Endothelial cell of umbilical vein (primary cell): Measurements from ENCODE around the gene MYLK2.

Experiments used
- EZH2 ChIP-seq: IDR thresholded peaks from 2 replicates; pipeline ENCODE4 v1.6.1; 2012; ENCODE audit warnings: borderline replicate concordance, low read depth, mild to moderate bottlenecking, moderate library complexity, low read length, inconsistent platforms; ENCODE audit not compliant: severe bottlenecking
- FOS ChIP-seq: IDR thresholded peaks from 2 replicates; pipeline ENCODE4 v1.6.1; 2011; ENCODE audit warnings: mild to moderate bottlenecking, low read length, moderate library complexity, borderline replicate concordance; ENCODE audit not compliant: insufficient read depth
- GATA2 ChIP-seq: IDR thresholded peaks from 2 replicates; pipeline ENCODE4 v1.7.0; 2011; ENCODE audit warnings: low read depth, mild to moderate bottlenecking, moderate library complexity, mixed read lengths, low read length; ENCODE audit not compliant: insufficient read length, insufficient read depth
- JUN ChIP-seq: IDR thresholded peaks from 2 replicates; pipeline ENCODE4 v1.6.1; 2011; ENCODE audit warnings: borderline replicate concordance, low read depth; ENCODE audit not compliant: insufficient read length, insufficient read depth
- MYC ChIP-seq: IDR thresholded peaks from one replicate; pipeline ENCODE4 v1.6.1; 2011; ENCODE audit warnings: mild to moderate bottlenecking, low read depth, low read length
- POLR2A ChIP-seq: IDR thresholded peaks from 2 replicates; pipeline ENCODE4 v1.6.1; 2012; ENCODE audit warnings: low read depth, mild to moderate bottlenecking, control low read depth, low read length
- POLR2AphosphoS5 ChIP-seq: IDR thresholded peaks from 2 replicates; pipeline ENCODE4 v1.6.1; 2012; ENCODE audit warnings: low read depth, mild to moderate bottlenecking, control low read depth, low read length, moderate library complexity; ENCODE audit not compliant: insufficient read depth
- TF ChIP-seq, protein P1 (sequence below), 2 donors: IDR thresholded peaks; 1 replicate in 1 of 2; 2 replicates in 1 of 2; pipeline ENCODE4 v1.5.1; 2011; ENCODE audit warnings: low read length in 2 of 2, mild to moderate bottlenecking in 2 of 2, moderate library complexity in 2 of 2, control low read depth in 1 of 2, inconsistent platforms in 1 of 2, low read depth in 1 of 2; ENCODE audit not compliant: insufficient read depth in 1 of 2; ENCODE audit errors: extremely low read depth in 1 of 2
- TF ChIP-seq, protein P2 (sequence below): IDR thresholded peaks from 2 replicates; pipeline ENCODE4 v1.6.1; 2011; ENCODE audit not compliant: insufficient read depth, insufficient read length

DNA sequence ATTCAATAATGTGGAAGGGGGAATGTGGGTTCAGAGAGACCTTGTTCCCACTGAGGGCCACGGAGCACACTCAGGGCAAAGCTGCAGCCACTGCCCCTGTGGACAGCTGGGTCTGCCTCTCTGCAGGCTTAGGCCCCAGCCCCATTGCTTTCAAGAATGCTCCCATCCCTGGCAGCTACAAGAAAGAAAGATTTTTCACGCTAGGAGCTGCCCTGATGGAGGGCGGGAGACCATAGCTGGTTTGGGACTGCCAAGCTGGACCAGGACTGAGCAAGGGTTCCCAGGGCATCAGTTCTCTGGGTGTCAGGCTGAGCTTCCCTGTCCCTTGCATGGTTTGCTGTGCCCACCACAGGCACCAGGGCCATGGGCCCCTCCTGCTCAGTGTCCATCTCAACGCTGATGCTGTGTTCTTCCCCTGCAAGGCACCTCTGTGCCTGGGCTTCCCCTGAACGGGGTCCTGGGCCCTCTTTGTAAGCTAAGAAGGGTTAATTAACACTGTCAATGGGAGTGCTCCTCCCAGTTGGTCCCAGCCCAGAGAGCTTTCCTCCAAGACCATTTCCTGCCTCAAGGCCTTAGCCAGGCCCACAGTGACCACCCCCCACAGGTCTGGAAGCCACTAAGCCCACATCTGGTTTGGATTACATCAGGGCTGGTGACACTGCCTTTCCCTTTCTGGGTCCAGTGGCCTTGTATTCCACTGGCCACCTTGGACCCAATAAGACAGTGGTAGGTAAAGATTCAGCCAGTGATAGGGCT is 17.9 kb downstream of the MYLK2 start:
- TF ChIP-seq, protein P1, sequence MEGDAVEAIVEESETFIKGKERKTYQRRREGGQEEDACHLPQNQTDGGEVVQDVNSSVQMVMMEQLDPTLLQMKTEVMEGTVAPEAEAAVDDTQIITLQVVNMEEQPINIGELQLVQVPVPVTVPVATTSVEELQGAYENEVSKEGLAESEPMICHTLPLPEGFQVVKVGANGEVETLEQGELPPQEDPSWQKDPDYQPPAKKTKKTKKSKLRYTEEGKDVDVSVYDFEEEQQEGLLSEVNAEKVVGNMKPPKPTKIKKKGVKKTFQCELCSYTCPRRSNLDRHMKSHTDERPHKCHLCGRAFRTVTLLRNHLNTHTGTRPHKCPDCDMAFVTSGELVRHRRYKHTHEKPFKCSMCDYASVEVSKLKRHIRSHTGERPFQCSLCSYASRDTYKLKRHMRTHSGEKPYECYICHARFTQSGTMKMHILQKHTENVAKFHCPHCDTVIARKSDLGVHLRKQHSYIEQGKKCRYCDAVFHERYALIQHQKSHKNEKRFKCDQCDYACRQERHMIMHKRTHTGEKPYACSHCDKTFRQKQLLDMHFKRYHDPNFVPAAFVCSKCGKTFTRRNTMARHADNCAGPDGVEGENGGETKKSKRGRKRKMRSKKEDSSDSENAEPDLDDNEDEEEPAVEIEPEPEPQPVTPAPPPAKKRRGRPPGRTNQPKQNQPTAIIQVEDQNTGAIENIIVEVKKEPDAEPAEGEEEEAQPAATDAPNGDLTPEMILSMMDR (IDR thresholded peaks at IDR 0.05; ENCODE audit: extremely low read depth in 1 of 2, insufficient read depth in 1 of 2, low read depth in 1 of 2, low read length in 2 of 2): no peak
- TF ChIP-seq POLR2A (no peak), POLR2AphosphoS5 (no peak), JUN (no peak), MYC (no peak), EZH2 (no peak), GATA2 (no peak), FOS (no peak)
- TF ChIP-seq, protein P2, sequence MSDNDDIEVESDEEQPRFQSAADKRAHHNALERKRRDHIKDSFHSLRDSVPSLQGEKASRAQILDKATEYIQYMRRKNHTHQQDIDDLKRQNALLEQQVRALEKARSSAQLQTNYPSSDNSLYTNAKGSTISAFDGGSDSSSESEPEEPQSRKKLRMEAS: no peak
